Mucosa of gallbladder (tissue), 1 donor: Measurements from ENCODE around the gene PRDM16. TPM values are rescaled to one million over a fixed set of nuclear protein-coding genes. Genes with fewer than 3 reads are reported as not detected.
"Not testable (repeated sequence)": the region's sequence is repeated elsewhere in the genome, so short reads cannot be mapped to it uniquely, and the experiment has no call there.

Source experiments
- DNase-seq: peaks from one replicate; pipeline ENCODE4 v3.0.0-alpha.2; 2020; ENCODE audit warnings: low spot score
- total RNA-seq: library from RNA; stranded (reverse); gene quantifications from one replicate; pipeline ENCODE4 v1.2.1, GENCODE V29; 2021
- donor health status: DM: no; HTN: no; CAD: no.

Gene PRDM16
- total RNA-seq, 1 donor from 2014 or later: 29.3 TPM

DNA sequence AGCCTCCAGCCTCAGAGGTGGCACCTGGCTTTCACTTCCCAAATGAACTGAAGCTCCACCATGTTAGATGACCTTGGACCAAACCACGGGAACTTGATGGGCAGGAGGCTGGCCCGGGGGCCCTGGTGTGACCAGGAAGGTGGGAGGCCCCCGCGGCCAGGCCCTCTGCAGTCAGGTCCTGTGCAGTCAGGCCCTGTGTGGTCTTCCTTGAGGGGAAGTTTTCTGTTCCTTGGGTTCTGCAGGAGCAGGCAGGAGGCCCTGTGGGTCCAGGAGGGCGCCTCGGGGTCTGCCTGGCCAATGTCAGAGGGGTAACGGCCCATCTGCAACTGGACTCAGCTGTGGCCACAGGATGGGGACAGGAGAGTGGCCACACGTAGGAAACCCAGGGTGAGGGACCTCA is 13.0 kb downstream of the PRDM16 start:
- DNase-seq: no peak

DNA sequence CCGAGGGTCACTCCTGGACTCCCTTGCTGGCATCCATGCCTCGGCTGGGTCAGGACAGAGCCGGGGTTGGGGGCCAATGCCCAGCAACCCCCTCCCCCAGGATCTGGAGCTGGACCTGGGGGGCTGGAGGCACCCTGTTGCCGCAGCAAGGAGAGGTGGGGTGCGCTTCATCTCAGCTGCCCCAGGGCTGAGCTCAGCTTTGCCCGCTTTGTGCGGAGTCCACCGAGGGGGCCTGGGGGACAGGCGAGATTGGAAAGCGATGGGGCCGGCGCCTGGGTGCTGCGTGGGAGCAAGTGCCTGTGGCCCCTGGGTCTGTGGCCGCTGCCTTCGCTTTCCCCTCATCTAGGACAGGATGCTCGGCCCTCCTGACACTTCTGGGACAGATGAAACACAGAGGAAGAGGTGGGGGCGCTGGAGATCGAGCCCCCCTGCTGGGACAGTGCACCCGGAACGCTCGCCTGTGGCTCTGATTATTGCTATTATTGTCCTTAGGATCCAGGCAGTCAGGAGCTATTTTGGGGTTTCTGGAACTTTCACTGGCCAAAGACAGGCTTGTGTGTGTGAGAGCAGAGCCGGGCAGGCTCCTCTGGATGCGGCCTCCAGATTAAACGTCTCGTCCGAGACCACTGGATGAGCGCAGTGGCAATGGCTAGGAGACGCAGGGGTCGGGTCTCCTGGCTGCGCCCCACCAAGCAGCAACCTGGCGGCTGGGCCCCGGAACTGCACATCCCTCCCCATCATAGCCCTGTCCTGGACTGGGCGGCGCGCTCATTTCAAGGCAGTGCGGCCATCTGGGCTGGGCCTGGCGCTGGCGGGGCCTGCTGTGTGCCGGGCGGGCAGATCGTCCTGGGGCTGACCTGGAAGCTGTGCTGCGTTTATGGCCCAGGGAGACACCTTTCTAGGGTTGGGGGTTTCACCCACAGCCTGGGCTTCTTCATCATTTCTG is 13.8 kb downstream of the PRDM16 start:
- no peak for DNase-seq

DNA sequence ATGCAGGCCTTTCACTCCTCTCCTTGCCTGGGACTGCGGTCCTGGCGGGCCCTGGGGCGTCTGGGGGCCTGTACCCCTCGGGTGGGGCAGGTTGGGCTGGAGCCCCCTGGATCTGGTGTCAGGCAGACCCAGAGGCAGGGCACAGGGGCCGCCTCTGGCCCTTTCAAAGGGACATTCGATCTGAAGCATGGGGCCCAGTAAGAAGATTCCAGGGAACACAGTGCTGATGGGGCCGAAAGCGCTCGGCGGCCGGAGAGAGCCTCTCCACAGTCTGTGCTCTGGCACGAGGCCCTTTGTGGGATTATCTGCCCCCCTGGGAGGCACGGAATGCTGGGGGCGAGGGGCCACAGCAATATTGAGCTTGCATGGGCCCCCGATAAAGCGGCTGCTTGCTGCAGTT is 15.2 kb downstream of the PRDM16 start:
- no peak for DNase-seq

DNA sequence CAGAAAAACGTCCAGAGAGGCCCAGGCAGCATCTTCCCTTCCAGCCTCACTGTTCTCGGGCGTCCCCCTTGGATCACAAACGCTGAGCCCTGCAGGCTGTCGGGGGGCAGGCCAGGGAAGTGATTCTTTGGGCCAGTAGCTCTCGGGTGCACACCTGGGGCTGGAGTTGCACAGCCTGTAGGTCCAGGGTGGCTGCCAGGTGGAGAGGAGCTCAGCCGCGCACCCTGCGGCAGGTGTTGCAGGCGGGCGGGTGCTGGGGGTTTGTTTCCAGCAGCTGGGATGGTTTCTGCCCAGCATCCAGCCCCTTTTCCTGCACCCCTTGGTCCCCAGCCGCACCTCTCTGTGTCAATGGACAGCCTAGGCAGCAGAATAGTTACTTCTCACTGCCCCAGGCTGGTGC is 15.7 kb downstream of the PRDM16 start:
- DNase-seq: no peak

DNA sequence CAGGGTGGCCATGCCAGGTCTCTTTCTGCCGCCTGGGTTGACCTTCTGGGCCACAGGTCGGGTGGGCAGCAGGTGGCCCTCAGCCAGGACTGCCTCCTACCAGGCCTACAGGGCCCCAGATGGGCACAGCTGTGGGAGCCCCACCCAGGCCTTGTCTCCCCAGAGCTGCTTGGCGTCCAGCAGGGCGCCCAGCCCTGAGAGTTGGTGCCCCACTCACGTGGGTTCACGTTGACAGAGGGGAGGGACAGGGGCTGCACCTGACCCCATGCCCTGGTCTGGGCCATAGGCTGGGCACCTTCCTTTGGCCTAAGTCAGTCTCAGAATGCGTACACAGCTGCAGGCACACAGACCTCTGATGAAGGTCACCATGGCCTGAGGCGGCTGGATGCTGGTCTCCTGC is 16.7 kb downstream of the PRDM16 start:
- no peak for DNase-seq

DNA sequence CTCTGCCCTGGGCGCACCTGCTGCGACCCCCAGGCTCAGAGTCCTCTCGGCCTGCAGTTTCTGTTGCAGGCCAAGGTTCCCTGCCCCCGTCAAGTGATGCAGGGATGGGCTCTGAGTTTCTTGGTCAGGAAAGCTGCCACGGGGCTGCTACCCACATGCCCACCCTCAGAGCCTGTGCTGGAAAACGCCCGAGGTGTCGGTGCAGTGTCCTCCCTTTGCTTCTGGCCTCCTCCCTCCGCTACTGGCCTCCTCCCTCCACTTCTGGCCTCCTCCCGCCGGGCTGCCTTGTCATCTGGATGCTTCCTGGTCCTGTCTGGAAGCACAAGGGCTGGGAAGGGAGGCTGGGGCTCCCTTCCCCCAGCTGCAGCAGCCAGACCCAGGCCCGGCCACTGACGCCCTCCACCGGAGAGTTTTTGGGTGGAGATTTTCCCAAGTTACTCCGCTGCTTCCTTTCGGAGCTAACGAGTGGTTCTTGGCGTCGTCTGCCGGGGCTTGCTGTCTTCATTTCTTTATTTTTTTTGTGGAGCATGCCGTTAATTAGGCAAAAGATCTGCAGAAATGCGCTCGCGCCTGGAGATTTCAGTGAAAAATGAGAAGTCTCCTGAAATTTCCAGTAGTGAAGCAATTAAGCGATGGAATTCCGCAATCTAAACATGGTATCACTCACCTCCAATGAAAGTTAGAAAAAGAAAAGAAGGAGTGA is 17.4 kb downstream of the PRDM16 start:
- DNase-seq: no peak

DNA sequence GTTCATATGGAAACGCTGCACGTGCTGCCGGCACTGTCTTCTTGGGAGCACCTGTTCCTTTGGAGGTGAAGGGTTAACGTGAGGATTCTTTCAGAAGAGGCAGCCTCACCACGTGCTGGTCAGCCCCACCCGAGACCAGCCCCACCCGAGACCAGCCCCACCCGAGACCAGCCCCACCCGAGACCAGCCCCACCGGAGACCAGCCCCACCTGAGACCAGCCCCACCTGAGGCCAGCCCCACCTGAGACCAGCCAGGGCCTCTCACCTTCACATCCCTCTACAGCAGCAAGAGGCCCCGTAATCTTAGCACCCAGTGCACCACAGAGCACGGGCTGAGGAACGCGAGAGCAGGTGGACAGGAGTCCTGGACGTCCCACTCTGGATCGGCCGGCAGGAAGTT is 18.0 kb downstream of the PRDM16 start:
- DNase-seq: no peak

DNA sequence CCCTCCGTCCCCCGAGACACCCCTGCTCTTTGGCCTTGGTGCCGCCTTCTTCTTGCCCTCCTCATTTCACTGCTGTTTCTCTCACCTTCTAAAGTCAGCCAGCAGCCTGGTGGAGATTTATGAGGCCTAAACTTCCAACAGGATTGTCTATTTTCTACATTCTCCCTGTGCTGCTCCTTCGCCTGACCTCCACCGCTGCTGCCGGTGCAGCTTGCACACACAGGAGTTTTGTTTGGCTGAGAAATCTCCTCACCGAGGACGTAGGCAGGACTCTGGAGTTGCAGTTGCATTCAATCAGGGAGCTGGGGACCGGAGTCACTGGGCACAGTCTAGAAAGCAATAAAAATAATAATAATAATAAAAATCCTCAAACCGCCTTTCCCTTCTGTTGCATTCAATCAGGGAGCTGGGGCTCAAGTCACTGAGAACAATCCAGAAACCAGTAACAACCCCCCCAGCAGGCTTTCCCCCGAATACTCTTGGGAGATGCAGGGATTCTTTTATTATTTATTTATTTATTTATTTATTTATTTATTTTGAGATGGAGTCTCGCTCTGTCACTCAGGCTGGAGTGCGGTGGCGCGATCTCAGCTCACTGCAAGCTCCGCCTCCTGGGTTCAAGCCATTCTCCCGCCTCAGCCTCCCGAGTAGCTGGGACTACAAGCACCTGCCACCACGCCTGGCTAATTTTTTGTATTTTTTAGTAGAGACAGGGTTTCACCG is 19.1 kb downstream of the PRDM16 start:
- DNase-seq: not testable (repeated sequence)

DNA sequence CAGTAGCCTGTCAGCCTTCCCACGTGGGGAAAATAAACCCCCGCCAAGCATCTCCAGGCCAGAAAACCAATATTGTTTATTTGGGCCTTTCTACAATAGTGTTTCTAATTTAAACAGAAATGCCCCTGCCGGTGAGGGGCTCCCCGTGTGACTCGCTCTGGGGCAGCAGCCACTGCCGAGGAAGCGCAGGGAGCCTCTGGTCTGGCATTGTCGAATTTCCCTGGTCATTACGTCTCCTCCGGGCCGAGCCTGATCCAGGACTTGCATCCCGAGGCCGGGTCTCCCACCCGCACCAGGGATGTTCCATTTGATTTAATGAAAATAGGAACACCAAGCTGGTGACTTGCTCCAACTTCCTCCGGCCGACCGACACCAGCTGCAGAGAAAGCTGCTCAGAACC is 20.5 kb downstream of the PRDM16 start:
- no peak for DNase-seq

DNA sequence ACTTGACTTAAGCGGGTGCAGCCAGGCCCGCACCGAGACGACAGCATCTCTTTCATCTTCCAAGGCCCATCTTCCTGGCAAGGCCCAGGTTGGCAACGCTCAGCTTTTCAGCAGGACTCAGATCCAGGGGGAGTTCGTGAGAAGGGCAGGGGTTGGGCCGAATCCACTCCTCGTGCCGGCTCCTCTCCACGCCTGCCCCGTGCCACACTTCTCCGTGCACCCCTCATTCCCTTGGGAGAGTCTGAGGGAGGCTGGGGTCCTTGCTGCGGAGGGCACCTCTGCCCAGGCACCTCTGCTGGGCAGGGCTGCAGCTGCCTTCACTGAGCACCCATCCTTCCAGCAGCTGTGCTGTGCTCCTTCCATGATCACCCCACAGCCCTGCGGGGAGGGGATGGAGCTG is 22.3 kb downstream of the PRDM16 start:
- no peak for DNase-seq

DNA sequence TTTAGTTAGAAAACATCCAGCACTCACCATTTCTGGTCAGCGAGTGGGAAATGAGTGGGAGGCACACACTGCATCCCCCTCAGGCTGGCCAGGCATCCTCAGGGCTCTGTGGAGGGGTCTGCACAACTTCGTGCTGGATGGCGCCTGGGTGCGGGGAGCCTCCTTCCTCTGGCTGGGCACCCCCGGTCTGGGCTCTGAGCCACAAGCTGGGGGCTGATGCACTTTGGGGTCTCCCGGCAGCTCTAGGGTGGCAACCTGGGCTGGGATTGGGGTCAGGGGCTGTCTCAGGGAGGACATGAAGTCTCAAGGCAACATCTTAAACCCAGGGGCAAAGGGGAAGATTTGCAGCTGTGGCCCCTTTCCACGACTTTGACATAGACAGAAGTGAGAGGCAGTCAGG is 23.5 kb downstream of the PRDM16 start:
- DNase-seq: no peak

DNA sequence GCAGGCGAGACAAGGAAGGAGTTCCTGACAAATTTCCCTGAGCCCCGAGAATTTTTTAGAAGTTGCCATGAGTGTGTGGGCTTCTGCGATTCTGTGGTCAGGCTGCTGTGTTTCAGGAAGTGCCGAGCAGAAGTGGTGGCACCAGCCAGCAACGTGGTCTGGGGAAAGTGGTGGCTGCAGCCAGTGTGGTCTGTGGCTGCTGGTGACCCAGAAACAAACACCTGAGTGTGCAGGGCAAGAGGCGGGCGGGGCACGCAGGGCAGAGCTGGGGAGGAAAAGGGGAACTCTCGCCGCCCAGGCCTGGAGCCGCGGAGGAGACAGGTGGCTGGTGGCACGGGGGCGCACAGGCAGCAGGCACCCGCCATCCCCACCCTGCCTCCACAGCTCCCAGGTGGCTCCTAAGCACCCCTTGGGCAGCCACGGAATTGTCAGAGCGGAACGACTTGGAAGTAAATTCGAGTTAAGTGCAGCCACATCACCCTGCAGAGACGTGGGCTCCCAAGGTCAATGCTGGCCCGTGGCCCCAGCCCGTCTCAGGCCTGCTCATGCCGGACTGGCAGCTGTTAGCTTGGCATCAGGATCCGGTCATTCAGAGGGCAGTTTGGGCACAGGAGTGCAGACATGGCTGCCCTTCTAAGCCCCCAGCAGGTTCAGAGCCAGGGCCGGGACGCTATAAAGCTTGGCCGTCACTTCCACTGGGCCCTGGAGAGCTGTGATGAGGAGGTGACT is 25.1 kb downstream of the PRDM16 start:
- no peak for DNase-seq

DNA sequence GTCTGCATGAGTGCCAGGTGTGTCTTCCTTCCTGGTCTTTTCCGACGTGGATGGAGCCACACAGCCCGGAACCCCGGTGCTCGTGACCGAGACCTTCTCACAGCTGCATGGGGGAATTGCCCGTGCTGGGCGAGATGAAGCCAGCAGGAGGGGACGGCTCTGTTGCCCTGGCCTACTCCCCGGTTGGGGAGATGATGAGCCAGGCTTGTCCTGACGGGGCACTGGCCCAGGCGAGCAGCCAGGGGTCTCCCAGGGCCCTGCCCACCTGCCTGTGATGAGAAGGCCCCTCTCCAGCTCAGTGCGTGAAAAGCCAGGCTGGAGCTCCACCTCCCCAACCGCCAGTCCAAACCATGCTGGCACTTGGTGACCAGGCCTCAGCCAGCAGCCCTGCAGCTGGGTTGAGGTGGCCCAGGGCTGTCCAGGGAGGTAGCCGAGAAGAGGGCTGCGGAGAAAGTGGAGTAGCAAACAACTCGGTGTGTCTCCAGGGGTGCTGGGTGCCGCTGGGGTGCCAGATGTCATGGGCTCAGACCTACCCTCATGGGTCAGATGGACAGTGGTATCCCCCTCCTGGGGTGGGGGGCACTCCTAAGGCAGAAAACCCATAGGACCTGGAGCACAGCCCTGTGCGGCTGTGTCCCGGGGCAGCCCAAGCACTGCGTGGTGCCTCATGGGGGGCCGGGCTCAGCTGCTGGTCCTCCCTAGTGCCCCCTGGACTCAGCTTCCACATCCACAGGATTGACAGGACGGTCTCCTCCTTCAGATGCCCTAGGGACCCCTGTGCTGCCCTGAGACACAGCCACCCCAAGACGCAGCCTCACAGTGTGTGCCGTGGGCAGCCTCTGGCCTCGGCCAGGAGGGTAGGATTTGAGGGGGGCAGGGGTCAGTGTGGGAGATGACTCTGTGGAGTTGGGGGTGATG is 26.1 kb downstream of the PRDM16 start:
- no peak for DNase-seq

DNA sequence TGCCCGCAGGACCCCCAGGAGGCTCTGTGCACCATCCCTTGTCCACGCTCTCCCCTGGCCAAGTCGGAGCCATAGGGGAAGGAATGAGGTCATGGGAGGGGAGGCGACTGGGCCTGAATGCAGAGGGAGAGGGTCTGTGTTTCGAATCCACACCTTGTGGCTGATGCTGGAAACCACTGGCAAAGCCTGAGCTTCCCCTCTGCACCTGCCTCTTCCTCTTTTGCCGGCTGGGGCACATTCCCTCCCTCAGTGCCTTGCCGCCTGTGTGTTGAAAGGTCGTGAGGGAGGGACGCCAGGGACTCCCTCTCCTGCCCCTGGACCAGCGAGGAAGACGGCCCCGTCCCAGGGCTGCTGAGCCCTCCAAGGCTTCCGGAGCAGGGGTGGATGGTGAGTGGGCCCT is 27.3 kb downstream of the PRDM16 start:
- DNase-seq: no peak

DNA sequence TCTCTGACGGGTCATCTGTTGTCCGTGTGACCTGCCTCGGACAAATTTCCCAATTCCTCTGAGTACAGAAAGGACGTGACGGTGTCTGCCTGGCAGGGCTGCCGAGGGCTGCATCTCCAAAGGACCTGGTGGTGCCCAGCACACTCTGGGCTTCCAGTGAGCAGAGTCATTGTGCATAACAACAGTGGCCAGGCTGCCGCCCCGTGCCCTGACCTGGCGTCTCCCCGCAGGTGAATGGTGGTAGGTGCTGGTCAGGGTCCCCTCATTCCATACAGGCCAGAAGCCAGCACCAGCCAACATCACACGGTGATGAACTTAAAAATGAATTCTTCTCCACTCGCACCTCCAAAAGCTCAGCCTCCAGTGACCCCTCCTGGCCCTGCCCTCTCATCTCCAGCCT is 28.2 kb downstream of the PRDM16 start:
- DNase-seq: no peak

DNA sequence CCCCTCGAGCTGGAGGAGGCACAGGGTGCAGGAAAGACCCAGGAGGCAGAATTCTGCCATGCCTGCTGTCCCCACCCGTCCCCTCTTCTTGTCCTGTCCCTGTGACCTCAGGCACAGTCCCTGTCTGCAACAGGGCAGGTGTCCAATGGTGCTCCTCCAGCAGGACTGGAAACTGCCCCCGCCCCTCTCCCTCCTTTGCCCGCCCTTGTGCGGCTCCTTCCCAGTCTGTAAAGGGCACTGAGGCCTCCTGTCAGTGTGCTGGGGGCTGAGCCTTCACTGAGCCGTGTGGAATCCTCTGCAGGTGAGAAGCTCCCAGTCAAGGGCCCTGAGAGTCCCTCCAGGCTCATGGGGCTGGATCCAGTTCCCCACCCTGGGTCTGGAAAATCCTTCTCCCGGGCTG is 28.9 kb downstream of the PRDM16 start:
- DNase-seq: no peak

DNA sequence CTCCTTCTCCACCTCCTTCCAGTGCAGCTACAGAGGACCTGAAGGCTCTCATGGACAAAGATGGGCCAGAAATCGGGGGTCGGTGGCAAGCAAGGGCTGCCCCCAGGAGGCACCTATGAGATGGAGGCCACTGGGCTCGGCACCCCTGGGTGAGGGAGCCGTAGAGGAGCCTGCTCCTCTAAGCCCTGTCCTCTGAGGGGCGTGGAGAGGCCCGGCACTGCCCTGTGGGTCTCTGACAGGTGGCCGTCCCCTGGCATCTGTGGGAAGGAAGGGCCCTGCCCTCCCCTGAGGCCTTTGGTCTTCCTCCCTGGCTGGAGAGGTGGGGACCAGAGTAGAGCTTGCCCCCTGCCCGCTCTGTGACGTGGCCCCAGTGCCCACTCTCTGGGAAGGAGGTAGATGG is 30.9 kb downstream of the PRDM16 start:
- DNase-seq: no peak

DNA sequence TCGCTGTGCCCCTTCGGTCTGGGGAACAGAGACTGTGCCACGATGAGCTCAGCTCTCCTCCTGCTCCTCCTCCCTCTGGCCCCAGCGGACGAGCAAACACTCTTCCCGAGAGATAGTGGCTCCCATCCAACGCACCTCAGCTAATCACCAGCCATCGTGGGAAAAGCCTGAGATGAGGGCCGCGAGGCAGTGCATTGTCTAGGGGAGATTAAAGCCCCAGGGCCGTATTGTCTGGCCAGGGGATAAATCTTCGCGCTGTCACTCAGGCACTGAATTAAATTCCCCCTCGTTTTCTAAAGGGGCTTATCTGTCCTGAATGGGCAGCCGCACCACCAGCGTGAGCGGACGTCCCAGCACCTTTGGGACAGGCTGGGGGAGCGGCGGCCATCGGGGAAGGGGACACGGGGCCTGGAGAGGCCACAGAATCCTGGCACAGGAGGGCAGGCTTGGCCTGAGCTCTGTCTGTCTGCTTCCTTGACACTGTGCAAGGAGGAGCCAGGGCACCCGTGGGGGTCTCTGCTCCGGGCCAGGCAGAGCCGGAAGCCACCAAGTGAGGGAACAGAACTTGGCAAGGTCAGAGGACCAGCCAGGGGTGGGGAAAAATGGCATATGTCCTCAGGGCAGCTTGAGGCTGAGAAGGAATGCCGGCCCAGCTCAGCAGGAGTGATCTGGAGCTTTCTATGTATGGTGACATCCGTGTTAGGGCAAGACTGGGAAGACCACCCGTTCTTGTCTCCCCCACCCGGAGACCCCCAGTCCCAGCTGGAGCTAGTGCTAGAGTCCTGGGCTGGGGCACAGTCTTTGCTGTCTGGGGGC is 32.3 kb downstream of the PRDM16 start:
- DNase-seq: no peak

DNA sequence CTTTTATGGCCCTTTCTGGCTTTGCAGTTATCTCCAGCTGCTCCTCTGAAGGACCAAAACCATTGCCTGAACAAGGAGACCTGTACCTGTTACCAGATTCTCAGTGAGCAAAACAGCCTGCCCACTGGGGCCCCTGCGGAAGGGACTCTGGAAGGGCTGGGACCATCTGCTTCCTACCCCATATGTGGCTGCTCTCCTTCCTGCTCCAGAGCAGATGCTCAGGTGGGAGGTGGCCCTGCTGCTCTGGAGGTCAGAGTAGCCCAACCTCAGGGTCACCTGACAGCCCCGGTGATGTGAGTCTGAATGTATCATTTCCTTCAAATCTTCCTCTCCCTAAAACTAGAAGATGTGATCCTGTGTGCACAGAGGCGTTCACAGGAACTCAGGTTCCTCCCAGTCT is 33.6 kb downstream of the PRDM16 start:
- no peak for DNase-seq
